Endodermal cell (in vitro differentiated cells): ENCODE data around the gene KDM2B. TPM values are rescaled to one million over a fixed set of nuclear protein-coding genes. Genes with fewer than 3 reads are reported as not detected.

Experiments used
- DNase-seq: peaks from one replicate; pipeline ENCODE4 v3.0.0-alpha.2; 2017
- H3K27ac ChIP-seq: 2 replicates; pipeline ENCODE4 v1.5.1; 2013; ENCODE audit warnings: mild to moderate bottlenecking, low read depth, low read length, moderate library complexity
- H3K27me3 ChIP-seq: 2 replicates; pipeline ENCODE4 v1.6.1; 2013; ENCODE audit warnings: mild to moderate bottlenecking, low read length, moderate library complexity; ENCODE audit not compliant: insufficient read depth, control insufficient read depth, poor library complexity, severe bottlenecking
- H3K36me3 ChIP-seq: 2 replicates; pipeline ENCODE4 v1.7.0; 2013; ENCODE audit warnings: mild to moderate bottlenecking, low read length, moderate library complexity; ENCODE audit not compliant: control insufficient read depth, insufficient read depth
- H3K4me1 ChIP-seq: one replicate; pipeline ENCODE4 v1.7.0; 2013; ENCODE audit warnings: low read length; ENCODE audit not compliant: control insufficient read depth, insufficient read depth
- H3K4me3 ChIP-seq: 2 replicates; pipeline ENCODE4 v1.5.1; 2013; ENCODE audit warnings: mild to moderate bottlenecking, low read length, moderate library complexity
- H3K9ac ChIP-seq: 2 replicates; pipeline ENCODE4 v1.6.1; 2013; ENCODE audit warnings: mild to moderate bottlenecking, low read length, moderate library complexity; ENCODE audit not compliant: poor library complexity, severe bottlenecking; ENCODE audit errors: extremely low read depth
- H3K9me3 ChIP-seq: 2 replicates; pipeline ENCODE4 v1.6.1; 2013; ENCODE audit warnings: mild to moderate bottlenecking, low read length, moderate library complexity; ENCODE audit not compliant: control insufficient read depth
- H3K27ac Mint-ChIP-seq: 2 replicates; pipeline ENCODE4 v1.8.0; 2020; ENCODE audit warnings: mixed read lengths
- H3K27me3 Mint-ChIP-seq: 2 replicates; pipeline ENCODE4 v1.8.0; 2021; ENCODE audit warnings: mild to moderate bottlenecking, mixed read lengths; ENCODE audit not compliant: insufficient read depth
- H3K36me3 Mint-ChIP-seq: 2 replicates; pipeline ENCODE4 v1.8.0; 2020; ENCODE audit warnings: low read depth, mixed read lengths
- H3K4me1 Mint-ChIP-seq: 2 replicates; pipeline ENCODE4 v1.8.0; 2020; ENCODE audit warnings: mixed read lengths
- H3K4me3 Mint-ChIP-seq: 2 replicates; pipeline ENCODE4 v1.8.0; 2020; ENCODE audit warnings: mild to moderate bottlenecking, moderate library complexity, mixed read lengths
- H3K9me3 Mint-ChIP-seq: 2 replicates; pipeline ENCODE4 v1.8.0; 2020; ENCODE audit warnings: mild to moderate bottlenecking, mixed read lengths
- WGBS, 2 experiments: methylation state at CpG; one replicate each; pipeline versions ENCODE4 v1.1.5 to v1.1.7; 2013; ENCODE audit warnings: missing lambda C conversion rate in 2 of 2, mixed read lengths in 1 of 2; ENCODE audit not compliant: insufficient coverage in 1 of 2, insufficient read length in 1 of 2; 5-methylcytosine and 5-hydroxymethylcytosine counted together
- total RNA-seq, 2 donors: library from RNA; stranded (reverse); fragmentation: NEBNext Ultra II Directional in 1 of 2; extraction: Animal tissue kit (Norgen Biotek cat#: 25700) in 1 of 2; gene quantifications; 2 replicates in 1 of 2; 3 replicates in 1 of 2; pipeline ENCODE4 v1.2.1, GENCODE V29; 2021
- TF ChIP-seq, protein P1 (sequence below): fragments of 200-600 bp; sonication (generic); conservative IDR thresholded peaks from 2 replicates; pipeline ENCODE4 v1.5.0; 2021; ENCODE audit warnings: antibody characterized with exemption, mild to moderate bottlenecking

KDM2B gene
- total RNA-seq, 2 donors from 2014 or later: 103 to 125 TPM

- Mint-ChIP-seq H3K36me3 (peaks cover 48% of the 10 kb centered on the region), H3K4me1 (peaks cover 30% of the 10 kb centered on the region), H3K4me3 (peak overlapping the region; percentile 72), H3K27me3 (no peaks in the 10 kb centered on the region), H3K27ac (peak overlapping the region; percentile 98), H3K9me3 (no peaks in the 10 kb centered on the region)
- H3K9me3 ChIP-seq: no peaks in the 10 kb centered on the region
- peak overlapping the region; percentile 85 for H3K4me3 ChIP-seq
- H3K4me1 ChIP-seq: peaks cover 9% of the 10 kb centered on the region
- H3K9ac ChIP-seq: peak overlapping the region; percentile 97
- no peaks in the 10 kb centered on the region for H3K27me3 ChIP-seq
- TF ChIP-seq, protein P1, sequence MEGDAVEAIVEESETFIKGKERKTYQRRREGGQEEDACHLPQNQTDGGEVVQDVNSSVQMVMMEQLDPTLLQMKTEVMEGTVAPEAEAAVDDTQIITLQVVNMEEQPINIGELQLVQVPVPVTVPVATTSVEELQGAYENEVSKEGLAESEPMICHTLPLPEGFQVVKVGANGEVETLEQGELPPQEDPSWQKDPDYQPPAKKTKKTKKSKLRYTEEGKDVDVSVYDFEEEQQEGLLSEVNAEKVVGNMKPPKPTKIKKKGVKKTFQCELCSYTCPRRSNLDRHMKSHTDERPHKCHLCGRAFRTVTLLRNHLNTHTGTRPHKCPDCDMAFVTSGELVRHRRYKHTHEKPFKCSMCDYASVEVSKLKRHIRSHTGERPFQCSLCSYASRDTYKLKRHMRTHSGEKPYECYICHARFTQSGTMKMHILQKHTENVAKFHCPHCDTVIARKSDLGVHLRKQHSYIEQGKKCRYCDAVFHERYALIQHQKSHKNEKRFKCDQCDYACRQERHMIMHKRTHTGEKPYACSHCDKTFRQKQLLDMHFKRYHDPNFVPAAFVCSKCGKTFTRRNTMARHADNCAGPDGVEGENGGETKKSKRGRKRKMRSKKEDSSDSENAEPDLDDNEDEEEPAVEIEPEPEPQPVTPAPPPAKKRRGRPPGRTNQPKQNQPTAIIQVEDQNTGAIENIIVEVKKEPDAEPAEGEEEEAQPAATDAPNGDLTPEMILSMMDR: no peak
- peak overlapping the region; percentile 86 for H3K27ac ChIP-seq
- H3K36me3 ChIP-seq: peaks cover 43% of the 10 kb centered on the region
- no peak for DNase-seq
- WGBS, 2 experiments: 53 to 73% methylated on average over 11 to 13 of the region's 13 CpGs
Observed at GRCh38 chr12:121575952-121576625, 4.7 kb downstream of the KDM2B start.

DNA sequence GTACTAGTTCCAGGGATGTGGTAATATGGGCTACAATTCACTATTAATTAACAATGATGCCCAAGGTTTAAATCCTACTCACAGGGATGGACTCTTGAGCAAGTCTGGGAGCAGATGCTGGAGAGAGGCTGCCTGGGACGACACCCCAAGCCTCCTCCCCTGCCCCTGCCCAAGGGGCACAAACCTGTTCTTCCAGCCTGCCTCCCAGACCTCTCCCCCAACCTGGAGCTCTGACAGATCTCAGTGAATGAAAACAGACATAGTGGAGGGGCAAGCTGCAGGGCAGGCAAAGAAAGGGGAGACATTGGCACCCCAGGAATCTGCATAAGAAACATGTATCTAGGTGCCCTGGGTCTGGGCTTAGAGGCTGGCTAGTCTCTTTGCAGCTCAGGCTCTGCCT lies 5.8 kb downstream of the KDM2B start:
- Mint-ChIP-seq H3K27ac (peak overlapping the region; percentile 98), H3K4me1 (peaks cover 30% of the 10 kb centered on the region), H3K36me3 (peaks cover 58% of the 10 kb centered on the region), H3K27me3 (no peaks in the 10 kb centered on the region), H3K9me3 (no peaks in the 10 kb centered on the region), H3K4me3 (peak overlapping the region; percentile 72)
- Histone ChIP-seq H3K9ac (no peak overlapping the region), H3K4me1 (peaks cover 9% of the 10 kb centered on the region), H3K27ac (no peak overlapping the region), H3K9me3 (no peaks in the 10 kb centered on the region), H3K27me3 (no peaks in the 10 kb centered on the region), H3K4me3 (no peak overlapping the region), H3K36me3 (peaks cover 53% of the 10 kb centered on the region)
- DNase-seq: no peak
- TF ChIP-seq, protein P1: no peak
- WGBS, 2 experiments: 100% methylated on average over 1 of the region's 1 CpG

DNA sequence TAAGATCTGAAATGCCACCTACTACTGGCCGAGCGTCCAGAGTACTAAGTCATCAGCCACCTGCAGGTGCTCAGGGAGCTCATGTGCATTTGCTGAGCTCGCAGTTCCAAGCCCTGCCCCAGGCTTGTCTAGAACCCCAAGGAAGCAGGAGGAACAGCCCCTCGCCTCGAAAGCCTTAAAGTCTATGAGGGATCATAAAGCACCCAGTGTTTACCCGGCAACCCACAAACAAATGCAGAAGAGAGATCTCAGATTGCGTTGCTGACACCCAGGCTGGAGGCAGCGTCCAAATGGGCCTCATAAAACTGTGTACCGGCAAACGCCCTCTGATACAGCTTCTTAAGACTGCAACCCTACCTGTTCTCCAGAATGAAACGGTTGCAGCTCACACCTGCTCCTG lies 6.8 kb downstream of the KDM2B start:
- H3K36me3 ChIP-seq: peaks cover 61% of the 10 kb centered on the region
- TF ChIP-seq, protein P1: no peak
- Mint-ChIP-seq H3K27me3 (no peaks in the 10 kb centered on the region), H3K27ac (peak overlapping the region; percentile 86), H3K9me3 (no peaks in the 10 kb centered on the region), H3K36me3 (peaks cover 63% of the 10 kb centered on the region), H3K4me1 (peaks cover 30% of the 10 kb centered on the region), H3K4me3 (no peak overlapping the region)
- no peak overlapping the region for H3K9ac ChIP-seq
- H3K9me3 ChIP-seq: no peaks in the 10 kb centered on the region
- no peak overlapping the region for H3K4me3 ChIP-seq
- 96 to 99% methylated on average over 10 to 11 of the region's 11 CpGs for WGBS, 2 experiments
- H3K4me1 ChIP-seq: peaks cover 9% of the 10 kb centered on the region
- DNase-seq: no peak
- no peak overlapping the region for H3K27ac ChIP-seq
- no peaks in the 10 kb centered on the region for H3K27me3 ChIP-seq
